Adipose tissue (tissue), 3 donors: Measurements from ENCODE around the gene HSD17B1. TPM values are rescaled to one million over a fixed set of nuclear protein-coding genes. Genes with fewer than 3 reads are reported as not detected.
"Not testable (repeated sequence)": the region's sequence is repeated elsewhere in the genome, so short reads cannot be mapped to it uniquely, and the experiment has no call there.

Experiments
- H3K27ac ChIP-seq: one replicate; pipeline ENCODE4 v1.5.1; 2013; ENCODE audit warnings: low read depth, low read length
- WGBS, 3 donors: extraction: QIAGEN DNeasy Blood & Tissue Kit; methylation state at CpG; one replicate each; pipeline ENCODE4 v1.1.7; 2013; 5-methylcytosine and 5-hydroxymethylcytosine counted together
- polyA plus RNA-seq, 3 donors: library from polyadenylated mRNA; stranded (reverse); fragments of 200-250 nt; gene quantifications; one replicate each; pipeline ENCODE4 v1.2.3, GENCODE V29; 2013
- donor health status: healthy with polysubstance abuse.
- donor health status: Bipolar disorder and iron deficiency.
- donor health status: healthy.

HSD17B1 gene
- 10 to 100 TPM in 1 of 3 donors, 1 to 10 TPM in 2; 5.2 to 13.9 (median 5.5) TPM for polyA plus RNA-seq

DNA sequence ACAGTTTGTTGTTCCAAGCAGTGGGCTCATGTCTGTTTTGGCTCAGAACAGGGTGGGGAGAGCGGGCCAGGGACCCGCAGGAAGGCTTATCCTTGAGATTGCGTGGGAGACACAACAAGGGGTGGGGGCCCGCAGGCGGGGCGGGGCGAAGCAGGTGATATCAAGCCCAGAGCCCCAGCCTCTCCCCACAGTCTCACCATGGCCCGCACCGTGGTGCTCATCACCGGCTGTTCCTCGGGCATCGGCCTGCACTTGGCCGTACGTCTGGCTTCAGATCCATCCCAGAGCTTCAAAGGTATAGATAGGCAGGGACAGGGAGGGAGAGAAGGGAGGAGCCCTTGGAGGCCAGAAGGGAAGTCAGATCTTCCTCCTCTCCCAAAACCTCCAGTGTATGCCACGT is at the start of gene HSD17B1:
Gene HSD17B1 (plus strand): TSS at position 188 of the 400 bp plus-strand sequence. CDS start 11 bp downstream, at position 199.
- WGBS, 3 donors, result 86 to 94% (median 90%) methylated on average over 15 of the region's 15 CpGs
- H3K27ac ChIP-seq, result not testable (repeated sequence)

DNA sequence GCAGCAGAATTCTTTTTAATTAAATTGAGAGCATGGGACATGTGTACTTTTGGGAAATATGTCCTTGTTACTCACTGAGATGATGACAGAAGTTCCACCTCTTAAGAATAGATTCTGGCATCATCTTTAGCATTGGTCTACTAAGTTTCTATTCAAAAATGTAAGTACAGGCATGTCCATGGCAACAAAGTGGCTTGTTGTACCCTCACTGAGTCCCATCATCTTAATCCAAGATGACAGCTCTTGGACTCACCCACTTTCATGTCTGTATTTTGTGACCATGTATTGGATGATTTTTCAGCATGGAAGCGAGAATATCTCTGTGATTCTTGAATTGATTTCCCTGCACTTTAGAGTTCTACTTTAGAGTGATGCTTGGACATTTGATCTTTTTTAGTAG is 49.8 kb upstream of the HSD17B1 start:
- WGBS, 3 donors, result 94 to 95% (median 95%) methylated on average over 1 of the region's 1 CpG
- H3K27ac ChIP-seq, result no peak overlapping the region

- 90 to 98% (median 92%) methylated on average over 4 of the region's 4 CpGs for WGBS, 3 donors
These were observed 45.1 kb upstream of the HSD17B1 start for GRCh38 chr17:42507671-42508070.

GRCh38 chr17:42508426-42509165 is 44.1 kb upstream of the HSD17B1 start:
- no peak overlapping the region for H3K27ac ChIP-seq
- 70 to 72% (median 71%) methylated on average over 12 of the region's 12 CpGs for WGBS, 3 donors

More at GRCh38 chr17:42507671-42508070, 45.1 kb upstream of the HSD17B1 start:
- H3K27ac ChIP-seq, result no peak overlapping the region

DNA sequence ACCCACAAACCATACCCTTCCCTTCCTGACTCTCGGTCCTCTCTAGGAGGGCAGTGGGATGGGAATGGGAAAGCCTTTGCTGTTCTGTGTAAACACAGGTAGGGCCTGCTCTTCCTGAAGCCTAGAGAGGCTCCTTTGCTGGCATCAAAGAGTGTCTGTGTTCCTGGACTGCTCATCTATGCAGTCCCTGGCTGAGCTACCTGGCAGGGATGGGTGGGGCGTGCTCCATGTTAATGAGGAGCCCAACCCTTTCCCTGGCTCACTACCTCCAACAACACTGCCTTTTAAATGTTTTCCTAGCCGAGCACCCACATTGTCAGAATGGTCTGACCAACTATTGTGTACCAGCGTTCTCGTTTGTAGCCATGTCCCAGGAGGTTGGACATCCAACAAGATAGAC is 43.3 kb upstream of the HSD17B1 start:
- WGBS, 3 donors, result 73 to 87% (median 80%) methylated on average over 5 of the region's 5 CpGs
- no peak overlapping the region for H3K27ac ChIP-seq

DNA sequence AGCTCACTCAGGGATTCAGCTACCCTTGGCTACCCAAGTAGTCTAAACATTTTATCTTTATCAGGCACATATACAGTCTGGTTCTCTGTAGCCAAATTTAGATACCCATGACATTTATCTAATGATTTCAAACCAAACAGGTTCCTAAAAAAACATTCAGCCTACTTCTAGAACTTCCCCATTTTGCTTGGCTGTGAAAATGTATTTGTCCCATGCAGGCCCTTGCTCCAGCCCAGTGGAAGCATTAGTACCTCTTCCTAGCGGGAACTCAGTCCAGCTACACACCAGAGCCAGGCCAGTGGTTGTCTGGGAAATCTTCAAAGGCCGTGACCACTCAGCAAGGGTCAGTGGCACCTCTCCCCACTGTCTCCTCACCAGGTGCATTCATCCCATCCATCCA is 42.9 kb upstream of the HSD17B1 start:
- 75 to 96% (median 76%) methylated on average over 2 of the region's 2 CpGs for WGBS, 3 donors
- no peak overlapping the region for H3K27ac ChIP-seq

DNA sequence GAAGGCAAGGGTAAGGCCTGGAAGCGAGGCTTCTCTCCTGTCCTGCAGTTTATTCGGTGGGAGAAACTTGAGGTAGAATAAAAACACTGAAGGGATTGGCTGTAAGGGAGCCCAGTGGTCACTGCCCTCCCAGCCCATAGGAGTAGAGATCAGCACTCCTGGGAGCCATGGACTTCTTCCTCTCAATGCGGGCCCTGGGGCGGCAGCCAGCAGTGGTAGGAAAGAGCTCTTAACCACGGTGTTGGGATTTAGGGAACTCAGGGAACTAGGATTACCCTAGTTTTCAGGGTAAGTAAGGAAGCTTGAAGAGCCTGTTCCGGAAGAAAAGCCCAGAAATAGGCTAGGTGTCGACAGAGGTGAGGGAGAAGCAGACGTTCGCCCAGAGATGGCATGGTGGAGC is 40.5 kb upstream of the HSD17B1 start:
- no peak overlapping the region for H3K27ac ChIP-seq

DNA sequence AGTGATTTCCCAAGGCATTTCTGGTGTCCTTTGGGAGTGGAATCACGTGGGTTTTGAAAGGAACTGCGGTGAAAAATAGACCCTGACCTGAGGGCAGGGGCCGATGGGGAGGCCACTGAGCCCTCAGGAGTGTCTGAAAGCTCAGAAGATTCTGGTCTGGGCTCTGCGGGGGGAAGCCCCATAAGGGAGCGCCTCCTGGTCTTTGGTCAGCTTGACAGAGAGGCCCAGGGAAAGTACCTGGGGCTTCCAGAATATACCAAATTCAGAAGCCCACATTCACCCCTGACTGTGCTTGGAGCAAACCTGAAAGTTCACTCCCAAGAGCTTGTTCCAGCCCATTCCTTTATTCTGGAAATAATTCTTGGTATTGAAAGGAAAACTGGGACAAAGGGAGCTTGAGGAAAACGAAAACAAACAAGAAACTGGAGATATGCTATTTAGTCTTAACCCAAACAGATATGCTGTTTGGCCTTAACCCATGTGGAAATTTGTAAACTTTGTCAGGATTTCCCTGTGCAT is 39.9 kb upstream of the HSD17B1 start:
- no peak overlapping the region for H3K27ac ChIP-seq
- WGBS, 3 donors, result 42 to 77% (median 53%) methylated on average over 6 of the region's 6 CpGs

More for the DNA sequence above, 40.5 kb upstream of the HSD17B1 start:
- 63 to 86% (median 69%) methylated on average over 9 of the region's 9 CpGs for WGBS, 3 donors

GRCh38 chr17:42513686-42514085 is 39.0 kb upstream of the HSD17B1 start:
- 92 to 94% (median 93%) methylated on average over 11 of the region's 11 CpGs for WGBS, 3 donors
- H3K27ac ChIP-seq, result no peak overlapping the region

- 90 to 93% (median 91%) methylated on average over 11 of the region's 11 CpGs for WGBS, 3 donors
- no peak overlapping the region for H3K27ac ChIP-seq
These were observed 38.4 kb upstream of the HSD17B1 start for GRCh38 chr17:42514279-42514678.

GRCh38 chr17:42514867-42515266 is 37.9 kb upstream of the HSD17B1 start:
- 71 to 92% (median 76%) methylated on average over 8 of the region's 8 CpGs for WGBS, 3 donors
- no peak overlapping the region for H3K27ac ChIP-seq

- peak overlapping the region; percentile 70 for H3K27ac ChIP-seq
- whole genome bisulfite sequencing, 3 donors, result 3 to 30% (median 5%) methylated on average over 9 of the region's 9 CpGs
These were observed 35.2 kb upstream of the HSD17B1 start for GRCh38 chr17:42517516-42517915.

DNA sequence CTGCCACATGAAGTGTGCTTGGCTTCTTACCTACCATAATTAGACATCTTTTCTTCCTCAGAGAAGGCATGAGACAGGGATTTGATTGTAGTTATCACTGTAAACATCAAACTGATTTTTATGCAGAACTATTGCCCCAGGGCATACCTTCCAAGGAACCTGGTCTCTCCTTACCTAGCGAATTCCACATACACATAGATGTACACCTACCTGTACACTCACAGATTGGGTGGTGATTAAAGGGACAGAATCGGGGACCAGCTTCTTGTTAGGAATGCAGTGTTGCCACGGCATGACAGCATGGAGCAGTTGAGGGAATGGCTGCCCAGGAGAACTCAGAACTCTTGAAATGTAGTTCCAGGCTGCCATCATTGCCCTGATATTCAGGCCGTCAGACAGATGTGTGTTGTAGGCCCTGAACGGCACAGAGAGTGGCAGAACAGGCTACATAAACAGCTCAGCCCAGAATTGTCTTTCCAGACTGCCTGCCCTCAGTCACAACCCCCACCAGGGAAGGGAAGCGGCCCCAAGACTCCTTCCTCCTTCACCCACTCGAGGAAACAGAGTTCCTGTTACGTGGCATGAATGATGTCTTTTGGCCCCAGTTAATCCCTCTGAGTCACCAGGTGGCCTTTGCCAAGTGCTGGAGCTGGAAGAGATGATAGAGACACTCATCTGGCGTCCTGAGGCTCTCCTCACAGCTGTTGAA is 34.5 kb upstream of the HSD17B1 start:
- WGBS, 3 donors, result 19 to 51% (median 20%) methylated on average over 9 of the region's 9 CpGs
- H3K27ac ChIP-seq, result peak overlapping the region; percentile 70

- WGBS, 3 donors, result 16 to 53% (median 16%) methylated on average over 6 of the region's 6 CpGs
- peak overlapping the region; percentile 93 for H3K27ac ChIP-seq
These were observed 33.8 kb upstream of the HSD17B1 start for GRCh38 chr17:42518755-42519545.

DNA sequence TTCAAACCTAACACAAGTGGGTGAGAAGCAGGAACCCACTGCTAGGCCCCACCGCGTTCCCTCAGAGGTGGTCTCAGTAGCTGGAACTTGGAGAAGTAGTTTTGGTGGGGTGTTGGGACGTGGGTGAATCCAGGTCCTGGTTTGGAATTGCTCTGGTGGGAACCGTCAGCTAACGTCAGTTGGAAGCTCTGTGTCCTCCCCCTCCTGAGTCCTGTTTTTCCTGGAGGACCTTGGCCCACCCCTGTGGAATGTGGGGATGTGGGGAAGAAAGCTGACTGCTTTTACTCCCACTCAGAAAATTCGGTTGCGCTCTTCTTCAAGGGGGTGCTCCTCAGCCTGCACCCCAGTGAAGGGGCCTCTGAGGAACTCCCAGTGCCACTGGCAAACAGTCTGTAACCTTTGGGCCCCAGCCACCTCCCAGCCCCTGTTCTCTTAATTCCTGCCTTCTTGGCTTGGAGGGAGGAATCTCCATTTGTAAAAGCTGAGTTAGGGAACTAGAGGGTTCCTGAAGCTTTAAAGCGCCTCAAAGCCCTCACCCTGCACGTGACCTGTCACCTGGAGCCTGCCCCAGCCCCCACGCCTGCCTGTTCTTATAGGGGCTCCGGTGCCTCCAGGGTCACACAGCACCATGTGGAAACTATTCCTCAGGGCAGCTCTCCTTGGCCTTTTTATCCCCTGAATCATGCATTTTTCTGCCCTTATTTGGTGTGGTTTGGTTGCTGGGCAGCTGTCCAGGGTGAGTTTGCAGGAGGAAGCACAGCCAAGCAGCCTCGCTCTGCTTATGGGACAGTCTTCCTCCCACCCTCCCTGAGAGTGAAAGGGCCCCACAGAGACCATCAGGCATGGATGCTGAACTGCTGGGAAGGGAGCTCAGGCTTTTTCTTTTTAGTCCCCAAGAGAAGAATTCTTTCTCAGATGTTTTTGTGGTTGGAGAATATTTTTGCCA is 32.9 kb upstream of the HSD17B1 start:
- whole genome bisulfite sequencing, 3 donors, result 22 to 65% (median 22%) methylated on average over 12 of the region's 12 CpGs

GRCh38 chr17:42520540-42520951 is 32.2 kb upstream of the HSD17B1 start:
- WGBS, 3 donors, result 31 to 59% (median 32%) methylated on average over 9 of the region's 9 CpGs
- H3K27ac ChIP-seq, result peak overlapping the region; percentile 87

More for the DNA sequence above, 32.9 kb upstream of the HSD17B1 start:
- peak overlapping the region; percentile 93 for H3K27ac ChIP-seq

DNA sequence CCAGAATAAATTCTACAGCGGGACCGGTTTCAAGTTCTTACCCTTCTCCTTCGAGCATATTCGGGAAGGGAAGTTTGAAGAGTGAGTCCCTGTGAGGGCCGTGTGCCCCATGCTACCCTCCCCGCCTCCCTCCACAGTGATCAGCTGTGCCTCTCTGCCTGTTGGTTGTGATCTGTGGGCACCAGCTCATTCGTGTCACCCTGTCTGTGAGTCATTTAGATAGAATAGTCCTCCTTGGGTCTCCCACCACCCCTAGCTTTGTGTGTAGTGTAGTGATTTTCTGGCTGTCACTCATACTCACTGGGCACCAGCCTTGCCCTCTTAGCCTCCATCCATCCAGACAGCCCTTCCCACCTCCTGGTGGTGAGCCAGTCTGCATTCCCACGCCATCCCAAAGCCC is 31.7 kb upstream of the HSD17B1 start:
- 52 to 76% (median 62%) methylated on average over 8 of the region's 8 CpGs for WGBS, 3 donors
- H3K27ac ChIP-seq, result peak overlapping the region; percentile 87
